Uterus (tissue), 2 donors: ENCODE measurements around the gene C5orf47.

Source experiments
- CTCF ChIP-seq, 4 experiments: fragments of 200-600 bp in 2 of 4; fragments of 450-650 bp in 2 of 4; sonication (generic) in 2 of 4; IDR thresholded peaks; one replicate each; pipeline ENCODE4 v1.5.1; 2016 to 2019; ENCODE audit warnings: antibody characterized with exemption in 4 of 4, mild to moderate bottlenecking in 2 of 4, moderate library complexity in 1 of 4
- POLR2A ChIP-seq, 2 donors: fragments of 450-650 bp; IDR thresholded peaks; one replicate each; pipeline ENCODE4 v1.6.1; 2016; ENCODE audit warnings: antibody characterized with exemption in 2 of 2, mild to moderate bottlenecking in 1 of 2, moderate library complexity in 1 of 2

DNA sequence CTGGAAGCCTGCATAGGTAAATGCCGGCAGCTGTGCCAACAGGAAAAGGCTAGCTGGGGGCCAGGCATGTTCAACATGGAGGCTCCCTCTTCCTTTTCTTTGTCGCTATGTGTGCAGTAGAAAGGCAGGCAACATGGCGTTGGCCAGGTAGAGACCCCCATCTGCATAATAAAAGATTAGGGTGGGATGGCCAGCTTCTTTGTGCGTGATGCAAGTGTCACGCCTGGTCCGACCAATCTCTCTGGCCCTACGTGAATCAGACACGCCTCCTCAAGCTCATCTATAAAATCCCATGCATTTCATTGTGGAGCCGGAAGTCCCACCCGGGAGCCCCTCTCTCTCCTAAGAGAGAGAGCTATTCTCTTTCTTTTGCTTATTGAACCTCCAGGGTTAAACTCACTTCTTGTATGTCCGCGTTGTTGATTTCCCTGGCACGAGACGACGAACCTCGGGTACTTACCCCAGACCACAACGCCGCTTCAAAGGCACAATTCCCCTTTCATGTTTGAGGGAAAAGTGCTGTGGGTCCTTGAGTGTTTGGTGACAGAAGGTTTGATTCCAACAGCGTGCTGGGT lies 25.0 kb upstream of the C5orf47 start:
- TF ChIP-seq CTCF (IDR thresholded peaks at IDR 0.05) (no peak), POLR2A (IDR thresholded peaks at IDR 0.05) (no peak)
